Measurements from ENCODE around the gene PCDH1.

GRCh38 chr5:141875795-141876627, 2.2 kb downstream of the PCDH1 start:
- no peak for TF ChIP-seq CTCF (IDR thresholded peaks at IDR 0.05)
- no peak for TF ChIP-seq POLR2A (IDR thresholded peaks at IDR 0.05)
- no peak for TF ChIP-seq EP300 (IDR thresholded peaks at IDR 0.05)
- no peak for TF ChIP-seq POLR2AphosphoS5 (IDR thresholded peaks at IDR 0.05)

Data from gastroesophageal sphincter (tissue), 3 donors.